ENCODE data around the gene LIMCH1.

- TF ChIP-seq POLR2AphosphoS5 (IDR thresholded peaks at IDR 0.05; ENCODE audit: borderline replicate concordance, low read depth, low read length) (no peak), EZH2 (IDR thresholded peaks at IDR 0.05) (no peak)
Observed at GRCh38 chr4:41535911-41536371, 2.0 kb upstream of the LIMCH1 start.
